Neural progenitor cell (in vitro differentiated cells): ENCODE data around the gene CHST15. TPM values are rescaled to one million over a fixed set of nuclear protein-coding genes. Genes with fewer than 3 reads are reported as not detected.

ENCODE experiments used
- DNase-seq: peaks from one replicate; pipeline ENCODE4 v3.0.0-alpha.2; 2016; ENCODE audit warnings: low spot score
- H2AFZ ChIP-seq: fragments of 200-600 bp; sonication (generic); replicated peaks from 2 replicates; pipeline ENCODE4 v1.6.1; 2016; ENCODE audit warnings: antibody characterized with exemption
- H3F3A ChIP-seq: fragments of 200-600 bp; sonication (generic); 2 replicates; pipeline ENCODE4 v1.6.1; 2016; ENCODE audit warnings: antibody characterized with exemption, low read depth
- H3K27ac ChIP-seq: fragments of 200-600 bp; sonication (generic); 2 replicates; pipeline ENCODE4 v1.5.1; 2016; ENCODE audit warnings: mild to moderate bottlenecking
- H3K27me3 ChIP-seq: fragments of 200-600 bp; sonication (generic); 2 replicates; pipeline ENCODE4 v1.6.1; 2016; ENCODE audit warnings: mild to moderate bottlenecking, moderate library complexity
- H3K36me3 ChIP-seq: fragments of 200-600 bp; sonication (generic); 2 replicates; pipeline ENCODE4 v1.5.1; 2016
- H3K4me1 ChIP-seq: fragments of 200-600 bp; sonication (generic); 2 replicates; pipeline ENCODE4 v1.6.1; 2016; ENCODE audit warnings: mixed run types
- H3K4me2 ChIP-seq: fragments of 200-600 bp; sonication (generic); 2 replicates; pipeline ENCODE4 v1.6.1; 2016
- H3K4me3 ChIP-seq: fragments of 200-600 bp; sonication (generic); 2 replicates; pipeline ENCODE4 v1.5.1; 2016
- H3K79me2 ChIP-seq: fragments of 200-600 bp; sonication (generic); 2 replicates; pipeline ENCODE4 v1.6.1; 2016; ENCODE audit warnings: low read depth
- H3K9ac ChIP-seq: fragments of 200-600 bp; sonication (generic); 2 replicates; pipeline ENCODE4 v1.6.1; 2016
- H3K9me3 ChIP-seq: fragments of 200-600 bp; sonication (generic); 2 replicates; pipeline ENCODE4 v1.5.1; 2016; ENCODE audit warnings: low read depth
- H4K20me1 ChIP-seq: fragments of 200-600 bp; sonication (generic); 2 replicates; pipeline ENCODE4 v1.6.1; 2016; ENCODE audit warnings: low read depth
- H3K27ac Mint-ChIP-seq: 3 replicates; pipeline ENCODE4 v1.8.0; 2021; ENCODE audit warnings: mixed read lengths
- H3K27me3 Mint-ChIP-seq: 2 replicates; pipeline ENCODE4 v1.8.0; 2022; ENCODE audit warnings: low read depth, mild to moderate bottlenecking, inconsistent platforms, moderate library complexity, mixed read lengths; ENCODE audit not compliant: insufficient read depth
- H3K36me3 Mint-ChIP-seq: 3 replicates; pipeline ENCODE4 v1.8.0; 2021; ENCODE audit warnings: mixed read lengths
- H3K4me1 Mint-ChIP-seq: 3 replicates; pipeline ENCODE4 v1.8.0; 2021; ENCODE audit warnings: mixed read lengths
- H3K4me3 Mint-ChIP-seq: 3 replicates; pipeline ENCODE4 v1.8.0; 2021; ENCODE audit warnings: mild to moderate bottlenecking, moderate library complexity, mixed read lengths
- H3K9me3 Mint-ChIP-seq: 3 replicates; pipeline ENCODE4 v1.8.0; 2020; ENCODE audit warnings: mixed read lengths
- EZH2 ChIP-seq: fragments of 200-600 bp; sonication (generic); IDR thresholded peaks from 2 replicates; pipeline ENCODE4 v1.6.1; 2017; ENCODE audit warnings: antibody characterized with exemption, mild to moderate bottlenecking, moderate library complexity
- EZH2phosphoT487 ChIP-seq: fragments of 200-600 bp; sonication (generic); IDR thresholded peaks from 2 replicates; pipeline ENCODE4 v1.6.1; 2017; ENCODE audit warnings: antibody characterized with exemption
- total RNA-seq: library from RNA; depleted of rRNA; stranded (reverse); fragments of >200 nt; gene quantifications from 2 replicates; pipeline ENCODE4 v1.2.3, GENCODE V29; 2015; ENCODE audit warnings: low replicate concordance
- TF ChIP-seq, protein P1 (sequence below): fragments of 200-600 bp; sonication (generic); IDR thresholded peaks from 2 replicates; pipeline ENCODE4 v1.5.1; 2017; ENCODE audit warnings: antibody characterized with exemption, mild to moderate bottlenecking

CHST15 gene
- total RNA-seq, 1 donor from 2014 or later = 0.54 TPM

DNA sequence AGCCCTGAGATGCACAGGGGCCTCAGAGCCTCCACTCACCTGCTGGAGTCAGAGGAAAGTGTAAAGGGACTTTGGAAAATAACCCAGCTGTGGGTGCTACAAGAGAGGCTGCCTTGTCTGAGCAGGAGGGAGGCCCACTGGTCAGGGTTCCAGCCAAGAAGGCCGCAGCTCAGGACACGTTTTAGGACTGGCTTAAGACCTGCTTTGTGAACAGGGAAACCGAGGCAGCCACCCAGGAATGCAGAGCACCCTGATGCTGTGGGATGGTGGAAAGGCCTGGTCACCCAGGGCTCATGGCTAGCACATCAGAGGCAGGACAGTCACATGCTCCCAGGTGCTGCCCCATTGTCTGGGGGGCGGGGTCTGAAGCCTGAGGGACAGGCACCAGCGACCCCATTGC is 38.9 kb upstream of the CHST15 start:
- H3K4me3 ChIP-seq = no peak overlapping the region
- H2AFZ ChIP-seq = no peak overlapping the region
- no peak overlapping the region for H3K4me2 ChIP-seq
- no peak overlapping the region for H3K27ac ChIP-seq
- Mint-ChIP-seq H3K4me3 (no peak overlapping the region), H3K27ac (no peak overlapping the region), H3K36me3 (no peaks in the 10 kb centered on the region), H3K27me3 (peaks cover 6% of the 10 kb centered on the region), H3K4me1 (peaks cover 16% of the 10 kb centered on the region), H3K9me3 (no peaks in the 10 kb centered on the region)
- no peaks in the 10 kb centered on the region for H3K9me3 ChIP-seq
- no peaks in the 10 kb centered on the region for H3K79me2 ChIP-seq
- H3K4me1 ChIP-seq = peaks cover 9% of the 10 kb centered on the region
- TF ChIP-seq EZH2 (no peak), EZH2phosphoT487 (no peak)
- TF ChIP-seq, protein P1, sequence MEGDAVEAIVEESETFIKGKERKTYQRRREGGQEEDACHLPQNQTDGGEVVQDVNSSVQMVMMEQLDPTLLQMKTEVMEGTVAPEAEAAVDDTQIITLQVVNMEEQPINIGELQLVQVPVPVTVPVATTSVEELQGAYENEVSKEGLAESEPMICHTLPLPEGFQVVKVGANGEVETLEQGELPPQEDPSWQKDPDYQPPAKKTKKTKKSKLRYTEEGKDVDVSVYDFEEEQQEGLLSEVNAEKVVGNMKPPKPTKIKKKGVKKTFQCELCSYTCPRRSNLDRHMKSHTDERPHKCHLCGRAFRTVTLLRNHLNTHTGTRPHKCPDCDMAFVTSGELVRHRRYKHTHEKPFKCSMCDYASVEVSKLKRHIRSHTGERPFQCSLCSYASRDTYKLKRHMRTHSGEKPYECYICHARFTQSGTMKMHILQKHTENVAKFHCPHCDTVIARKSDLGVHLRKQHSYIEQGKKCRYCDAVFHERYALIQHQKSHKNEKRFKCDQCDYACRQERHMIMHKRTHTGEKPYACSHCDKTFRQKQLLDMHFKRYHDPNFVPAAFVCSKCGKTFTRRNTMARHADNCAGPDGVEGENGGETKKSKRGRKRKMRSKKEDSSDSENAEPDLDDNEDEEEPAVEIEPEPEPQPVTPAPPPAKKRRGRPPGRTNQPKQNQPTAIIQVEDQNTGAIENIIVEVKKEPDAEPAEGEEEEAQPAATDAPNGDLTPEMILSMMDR = no peak
- no peaks in the 10 kb centered on the region for H3K27me3 ChIP-seq
- H3F3A ChIP-seq = no peaks in the 10 kb centered on the region
- no peaks in the 10 kb centered on the region for H3K36me3 ChIP-seq
- no peaks in the 10 kb centered on the region for H4K20me1 ChIP-seq
- H3K9ac ChIP-seq = no peak overlapping the region
- DNase-seq = no peak

DNA sequence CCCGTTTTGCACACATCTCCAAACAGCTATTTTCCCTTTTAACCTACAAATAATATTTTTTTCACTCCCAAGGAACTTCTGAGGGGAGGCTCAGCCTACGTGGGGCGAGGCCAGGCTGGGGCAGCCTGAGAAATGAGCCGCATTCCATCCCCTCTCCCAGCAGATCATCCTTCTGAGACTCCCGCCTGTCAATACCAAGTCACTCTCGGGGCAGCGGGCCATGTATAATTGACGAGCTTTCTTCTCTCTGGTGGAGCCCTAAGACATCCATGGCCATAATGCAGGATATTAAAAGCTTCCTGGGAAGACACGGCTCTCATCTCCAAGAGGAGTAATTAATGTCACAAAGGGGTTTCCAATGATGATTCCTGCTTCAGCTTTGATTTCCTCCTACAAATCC is 37.8 kb upstream of the CHST15 start:
- no peaks in the 10 kb centered on the region for H4K20me1 ChIP-seq
- Mint-ChIP-seq H3K4me3 (peak overlapping the region; percentile 70), H3K4me1 (peaks cover 16% of the 10 kb centered on the region), H3K36me3 (no peaks in the 10 kb centered on the region), H3K27ac (peak overlapping the region; percentile 95), H3K9me3 (no peaks in the 10 kb centered on the region), H3K27me3 (peaks cover 6% of the 10 kb centered on the region)
- H3K9ac ChIP-seq = no peak overlapping the region
- no peak overlapping the region for H3K27ac ChIP-seq
- no peaks in the 10 kb centered on the region for H3K9me3 ChIP-seq
- H3K4me2 ChIP-seq = peak overlapping the region; percentile 22
- H3K79me2 ChIP-seq = no peaks in the 10 kb centered on the region
- peak; percentile 64 for DNase-seq
- H3K4me1 ChIP-seq = peaks cover 10% of the 10 kb centered on the region
- no peak overlapping the region for H2AFZ ChIP-seq
- H3K27me3 ChIP-seq = no peaks in the 10 kb centered on the region
- TF ChIP-seq EZH2 (no peak), EZH2phosphoT487 (no peak)
- TF ChIP-seq, protein P1 = no peak
- no peak overlapping the region for H3K4me3 ChIP-seq
- H3K36me3 ChIP-seq = no peaks in the 10 kb centered on the region
- H3F3A ChIP-seq = no peaks in the 10 kb centered on the region

DNA sequence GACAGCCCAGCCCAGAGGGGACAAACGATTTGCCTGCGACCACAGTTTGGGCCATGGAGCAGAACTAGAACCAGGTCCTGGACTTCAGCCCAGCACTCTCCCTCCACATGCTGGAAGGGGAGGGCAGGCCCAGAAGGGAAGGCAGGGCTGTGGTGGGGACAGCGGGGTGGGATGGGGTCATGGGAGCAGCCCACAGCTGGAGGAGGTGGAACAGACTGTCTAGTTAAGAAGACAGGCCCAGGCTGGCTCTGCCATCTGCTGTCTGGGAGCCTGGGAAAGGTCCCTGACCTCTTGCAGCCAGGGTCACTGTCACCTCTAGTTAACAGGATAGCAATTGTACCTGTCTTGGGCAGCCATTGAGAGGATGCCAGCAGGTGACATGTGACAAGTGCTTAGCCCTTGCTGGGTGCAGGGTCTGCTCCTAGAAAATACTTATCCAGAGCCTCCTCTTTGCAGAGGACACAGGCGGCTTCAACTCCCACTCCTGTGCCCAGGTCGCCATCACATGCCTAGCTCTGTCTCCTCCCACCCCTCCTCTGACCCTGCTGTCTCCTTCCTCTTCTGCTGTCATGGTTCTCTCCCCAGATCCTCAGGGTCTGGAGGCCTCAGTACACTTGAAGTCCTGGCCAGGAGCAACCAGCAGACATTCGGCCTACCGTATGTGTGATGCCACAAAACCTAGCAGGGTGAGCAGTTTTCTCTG is 37.0 kb upstream of the CHST15 start:
- H3K36me3 ChIP-seq = no peaks in the 10 kb centered on the region
- no peak overlapping the region for H3K4me2 ChIP-seq
- Mint-ChIP-seq H3K4me1 (peaks cover 16% of the 10 kb centered on the region), H3K27ac (peak overlapping the region; percentile 95), H3K27me3 (peaks cover 6% of the 10 kb centered on the region), H3K36me3 (no peaks in the 10 kb centered on the region), H3K9me3 (no peaks in the 10 kb centered on the region), H3K4me3 (peak overlapping the region; percentile 42)
- H3K27me3 ChIP-seq = no peaks in the 10 kb centered on the region
- no peak for DNase-seq
- H3K9me3 ChIP-seq = no peaks in the 10 kb centered on the region
- no peak for TF ChIP-seq EZH2phosphoT487
- TF ChIP-seq, protein P1 = no peak
- TF ChIP-seq EZH2 = no peak
- H3F3A ChIP-seq = no peaks in the 10 kb centered on the region
- no peak overlapping the region for H3K27ac ChIP-seq
- H3K4me3 ChIP-seq = no peak overlapping the region
- H3K79me2 ChIP-seq = no peaks in the 10 kb centered on the region
- no peak overlapping the region for H2AFZ ChIP-seq
- peaks cover 12% of the 10 kb centered on the region for H3K4me1 ChIP-seq
- no peak overlapping the region for H3K9ac ChIP-seq
- H4K20me1 ChIP-seq = no peaks in the 10 kb centered on the region
